GM19328 (cell line): Measurements from ENCODE around the gene MYCBP2.

Experiments used
- ATAC-seq: cut with Tn5 transposase; IDR thresholded peaks from one replicate; pipeline ENCODE4 v1.9.1; 2021; ENCODE audit warnings: mild to moderate bottlenecking, moderate library complexity; ENCODE audit not compliant: unreplicated experiment

MYCBP2 gene

GRCh38 chr13:77136902-77137420 lies 189.9 kb downstream of the MYCBP2 start:
- no peak for ATAC-seq

- no peak for ATAC-seq
Observed at GRCh38 chr13:77124423-77124822, 202.5 kb downstream of the MYCBP2 start.

- ATAC-seq = no peak
Observed at GRCh38 chr13:77118134-77118533, 208.8 kb downstream of the MYCBP2 start.

GRCh38 chr13:77114271-77114670 lies 212.6 kb downstream of the MYCBP2 start:
- ATAC-seq = no peak

- no peak for ATAC-seq
Observed at GRCh38 chr13:77113496-77113895, 213.4 kb downstream of the MYCBP2 start.

- no peak for ATAC-seq
Observed at GRCh38 chr13:77105051-77105450, 221.8 kb downstream of the MYCBP2 start.

GRCh38 chr13:77099415-77099814 lies 227.5 kb downstream of the MYCBP2 start:
- ATAC-seq = no peak

GRCh38 chr13:77095288-77095687 lies 231.6 kb downstream of the MYCBP2 start:
- no peak for ATAC-seq

GRCh38 chr13:77094773-77095172 lies 232.1 kb downstream of the MYCBP2 start:
- no peak for ATAC-seq

- no peak for ATAC-seq
Observed at GRCh38 chr13:77093735-77094134, 233.2 kb downstream of the MYCBP2 start.

GRCh38 chr13:77084755-77085154 lies 242.1 kb downstream of the MYCBP2 start:
- no peak for ATAC-seq

- ATAC-seq = no peak
Observed at GRCh38 chr13:77079902-77080413, 246.9 kb downstream of the MYCBP2 start.

GRCh38 chr13:77067519-77067918 lies 259.4 kb downstream of the MYCBP2 start:
- no peak for ATAC-seq

GRCh38 chr13:77065461-77066147 lies 261.3 kb downstream of the MYCBP2 start:
- ATAC-seq = no peak

- no peak for ATAC-seq
Observed at GRCh38 chr13:77062097-77062496, 264.8 kb downstream of the MYCBP2 start.

GRCh38 chr13:77061362-77061761 lies 265.5 kb downstream of the MYCBP2 start:
- no peak for ATAC-seq

GRCh38 chr13:77056886-77057285 lies 270.0 kb downstream of the MYCBP2 start:
- ATAC-seq = no peak

- ATAC-seq = no peak
Observed at GRCh38 chr13:77056382-77056781, 270.5 kb downstream of the MYCBP2 start.

GRCh38 chr13:77055158-77055557 lies 271.7 kb downstream of the MYCBP2 start:
- ATAC-seq = no peak

- ATAC-seq = no peak
Observed at GRCh38 chr13:77053192-77053591, 273.7 kb downstream of the MYCBP2 start.

GRCh38 chr13:77048681-77049080 lies 278.2 kb downstream of the MYCBP2 start:
- ATAC-seq = no peak

GRCh38 chr13:77047649-77048343 lies 279.1 kb downstream of the MYCBP2 start:
- no peak for ATAC-seq
